HG03520 (cell line): Measurements from ENCODE around the gene PLEKHA4.

Experiments used
- ATAC-seq: cut with Tn5 transposase; IDR thresholded peaks from one replicate; pipeline ENCODE4 v1.9.1; 2021; ENCODE audit warnings: mild to moderate bottlenecking, moderate library complexity; ENCODE audit not compliant: unreplicated experiment

PLEKHA4 gene

DNA sequence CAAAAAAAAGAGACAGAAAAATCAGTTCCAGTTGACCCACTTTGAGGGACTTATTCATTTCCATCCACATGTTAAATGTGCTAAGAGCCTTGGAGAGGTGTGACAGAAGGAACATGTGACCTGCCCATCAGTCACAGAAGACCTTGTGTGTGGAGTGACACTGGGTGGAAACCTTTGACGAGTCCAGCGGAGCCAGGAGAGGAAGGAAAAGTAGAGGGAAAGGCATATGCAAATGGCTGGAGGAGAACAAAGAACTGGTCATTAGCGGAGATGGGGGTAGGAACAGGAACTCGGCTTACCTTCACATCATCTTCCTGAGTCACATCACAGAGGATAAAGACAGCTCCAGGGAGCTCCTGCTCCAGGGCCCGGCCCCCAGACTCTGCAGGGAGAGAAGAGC, 34.4 kb downstream of the PLEKHA4 start:
- ATAC-seq, result no peak

DNA sequence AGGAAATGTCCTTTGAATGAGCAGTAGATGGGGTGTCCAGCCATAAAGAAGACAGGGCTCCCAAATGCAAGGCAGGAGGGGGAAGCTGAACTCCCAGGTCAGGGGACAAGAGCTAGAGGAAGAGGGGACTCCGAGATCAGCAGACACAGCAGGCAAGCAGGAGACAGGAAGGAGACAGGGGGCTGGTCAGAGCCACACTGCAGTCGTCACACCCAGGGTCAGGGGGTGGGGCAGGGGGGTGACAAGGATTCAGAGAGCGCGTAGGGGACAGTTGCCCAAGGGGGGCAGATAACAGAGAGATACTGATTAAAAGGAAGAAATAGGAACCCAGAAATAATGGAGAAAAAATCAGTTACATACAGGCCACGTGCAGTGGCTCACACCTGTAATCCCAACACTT, 35.4 kb downstream of the PLEKHA4 start:
- no peak for ATAC-seq

DNA sequence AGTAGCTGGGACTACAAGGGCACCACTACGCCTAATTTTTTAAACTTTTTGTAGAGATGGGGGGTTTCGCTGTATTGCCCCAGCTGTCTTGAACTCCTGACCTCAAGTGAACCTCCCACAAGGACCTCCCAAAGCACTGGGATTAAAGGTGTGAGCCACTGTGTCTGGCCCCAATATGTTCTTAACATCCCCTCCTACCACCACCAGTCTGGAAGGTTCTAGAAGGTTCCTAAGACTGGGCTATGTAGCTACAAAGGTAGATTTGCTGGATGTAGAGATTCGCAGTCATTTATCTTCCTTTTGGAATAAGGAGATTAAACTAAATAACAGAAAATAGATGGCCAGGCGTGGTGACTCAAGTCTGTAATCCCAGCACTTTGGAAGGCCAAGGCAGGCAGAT, 37.5 kb downstream of the PLEKHA4 start:
- ATAC-seq, result no peak

DNA sequence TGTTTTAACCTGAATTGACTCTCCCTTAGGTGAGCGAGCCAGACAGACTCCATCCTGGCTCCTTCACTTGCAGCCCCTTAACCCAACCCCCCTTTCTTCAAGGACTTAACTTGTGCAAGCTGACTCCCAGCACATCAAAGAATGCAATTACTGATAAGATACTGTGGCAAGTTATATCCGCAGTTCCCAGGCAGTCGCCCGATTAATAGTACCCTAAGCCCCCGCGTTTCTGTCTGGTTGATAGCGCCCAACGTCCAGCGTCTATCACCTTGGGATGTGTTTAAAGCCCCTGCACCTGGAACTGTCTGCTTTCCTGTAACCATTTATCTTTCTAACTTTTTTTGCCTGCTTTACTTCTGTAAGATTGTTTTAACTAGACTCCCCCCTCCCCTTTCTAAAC, 38.3 kb downstream of the PLEKHA4 start:
- ATAC-seq, result no peak

DNA sequence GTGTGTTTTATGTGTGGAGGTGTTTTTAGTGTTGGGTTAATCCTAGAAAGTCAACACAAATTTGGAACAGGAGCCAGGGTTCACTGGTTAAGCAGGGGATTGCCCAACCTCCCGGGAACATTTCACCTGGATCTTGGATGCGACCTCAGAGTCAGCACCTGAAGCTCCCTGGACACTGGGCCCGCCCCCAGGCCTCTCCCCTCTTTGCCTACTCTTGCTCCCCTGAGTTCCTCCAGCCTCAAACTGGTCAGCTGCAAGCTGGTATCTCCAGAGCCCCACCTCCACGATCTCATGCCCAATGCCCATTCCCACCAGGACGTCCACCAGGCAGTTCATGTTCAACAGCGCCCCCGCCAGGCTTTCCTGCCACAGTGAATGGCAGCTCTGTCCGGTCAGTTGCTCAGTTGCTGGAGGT, 41.8 kb downstream of the PLEKHA4 start:
- no peak for ATAC-seq

DNA sequence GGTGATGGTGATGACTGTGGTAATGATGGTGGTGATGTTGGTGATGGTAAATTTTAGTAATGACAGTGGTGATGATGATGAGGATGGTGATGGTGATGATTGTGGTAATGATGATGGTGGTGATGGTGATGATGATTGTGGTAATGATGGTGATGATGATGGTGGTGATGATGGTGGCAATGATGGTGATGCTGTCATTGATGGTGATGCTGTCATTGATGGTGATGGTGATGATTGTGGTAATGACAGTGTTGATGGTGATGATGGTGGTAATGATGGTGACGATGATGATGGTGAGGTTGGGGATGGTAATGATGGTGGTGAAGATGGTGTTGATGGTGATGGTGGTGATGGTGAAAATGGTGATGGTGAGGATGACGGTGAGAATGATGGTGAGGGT, 45.9 kb downstream of the PLEKHA4 start:
- no peak for ATAC-seq

DNA sequence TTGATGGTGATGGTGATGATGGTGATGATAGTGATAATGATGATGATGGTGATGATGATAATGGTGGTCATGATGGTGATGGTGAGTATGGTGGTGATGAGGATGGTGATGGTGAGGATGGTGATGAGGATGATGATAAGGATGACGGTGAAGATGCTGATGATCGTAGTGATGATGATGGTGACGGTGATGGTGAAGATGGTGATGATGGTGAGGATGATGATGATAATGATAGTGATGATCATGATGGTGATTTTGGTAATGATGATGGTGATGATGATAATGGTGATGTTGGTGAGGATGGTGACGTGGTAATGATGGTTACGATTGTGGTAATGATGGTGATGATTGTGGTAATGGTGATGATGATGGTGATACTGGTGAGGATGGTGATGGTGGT, 46.8 kb downstream of the PLEKHA4 start:
- ATAC-seq, result no peak

DNA sequence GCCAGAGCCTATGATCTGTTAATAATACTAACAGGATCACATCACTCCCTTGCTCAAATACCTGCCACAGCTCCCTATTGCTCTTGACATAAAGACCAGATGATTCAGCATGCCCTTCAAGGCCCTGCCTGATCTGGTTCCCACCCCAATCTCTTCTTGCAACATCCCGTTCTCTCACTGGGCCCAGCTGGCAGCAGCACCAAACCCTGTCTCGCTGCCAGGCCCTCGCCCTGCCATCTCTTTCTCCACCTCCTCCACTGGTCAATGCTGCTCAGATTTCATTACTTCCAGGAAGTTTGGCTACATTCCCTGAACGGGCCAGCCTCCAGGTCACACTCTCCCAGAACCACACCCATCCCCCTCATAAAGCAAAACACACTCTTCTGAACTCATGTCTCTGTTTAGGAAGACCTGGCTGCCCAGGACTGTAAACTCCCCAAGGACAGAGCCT, 49.0 kb downstream of the PLEKHA4 start:
- ATAC-seq, result no peak

DNA sequence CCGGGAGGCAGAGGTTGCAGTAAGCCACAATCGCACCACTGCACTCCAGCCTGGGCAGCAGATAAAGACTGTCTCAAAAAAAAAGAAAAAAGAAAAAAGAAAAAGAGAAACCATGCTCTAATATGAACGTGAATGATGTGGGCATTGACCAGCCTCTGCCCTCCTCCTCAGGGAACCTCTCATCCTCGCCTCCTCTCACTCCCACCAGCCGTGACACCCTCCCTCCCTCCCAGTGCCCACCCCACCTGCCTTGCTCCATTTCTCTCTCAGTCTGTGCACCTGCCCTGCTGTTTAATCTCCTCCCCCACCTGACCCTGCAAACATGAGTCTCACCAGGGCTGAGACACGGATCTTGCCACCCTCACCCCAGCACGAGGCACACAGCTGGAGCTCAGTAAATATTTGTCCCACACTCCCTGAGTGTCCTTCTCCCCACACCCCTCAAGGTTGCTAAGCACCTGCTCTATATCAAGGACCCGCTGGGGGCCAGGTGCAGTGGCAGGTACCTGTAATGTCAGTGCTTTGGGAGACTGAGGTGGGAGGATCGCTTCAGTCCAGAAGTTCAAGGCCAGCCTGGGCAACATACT, 50.1 kb downstream of the PLEKHA4 start:
- no peak for ATAC-seq

DNA sequence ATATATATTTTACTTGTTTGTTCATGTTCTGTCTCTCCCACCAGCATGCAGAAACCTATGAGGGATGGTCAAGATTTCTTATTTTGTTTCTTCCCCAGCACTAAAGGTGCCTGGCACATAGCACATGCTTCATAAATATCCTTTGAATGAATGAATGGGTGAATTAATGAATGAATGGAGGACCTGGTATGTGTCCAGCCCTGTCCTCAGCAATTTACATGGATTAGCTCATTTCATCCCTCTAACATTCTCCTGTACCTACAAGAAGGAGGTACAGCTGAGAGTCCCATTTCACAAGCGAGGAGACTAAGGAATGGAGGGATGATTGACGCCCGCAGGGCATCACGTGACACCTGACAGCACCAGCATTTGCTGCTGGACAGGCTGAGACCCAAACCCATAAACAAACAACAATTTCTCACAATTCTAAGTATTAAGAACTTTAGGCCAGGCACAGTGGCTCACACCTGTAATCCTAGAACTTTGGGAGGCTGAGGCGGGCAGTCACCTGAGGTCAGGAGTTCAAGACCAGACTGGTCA, 50.8 kb downstream of the PLEKHA4 start:
- ATAC-seq, result no peak

DNA sequence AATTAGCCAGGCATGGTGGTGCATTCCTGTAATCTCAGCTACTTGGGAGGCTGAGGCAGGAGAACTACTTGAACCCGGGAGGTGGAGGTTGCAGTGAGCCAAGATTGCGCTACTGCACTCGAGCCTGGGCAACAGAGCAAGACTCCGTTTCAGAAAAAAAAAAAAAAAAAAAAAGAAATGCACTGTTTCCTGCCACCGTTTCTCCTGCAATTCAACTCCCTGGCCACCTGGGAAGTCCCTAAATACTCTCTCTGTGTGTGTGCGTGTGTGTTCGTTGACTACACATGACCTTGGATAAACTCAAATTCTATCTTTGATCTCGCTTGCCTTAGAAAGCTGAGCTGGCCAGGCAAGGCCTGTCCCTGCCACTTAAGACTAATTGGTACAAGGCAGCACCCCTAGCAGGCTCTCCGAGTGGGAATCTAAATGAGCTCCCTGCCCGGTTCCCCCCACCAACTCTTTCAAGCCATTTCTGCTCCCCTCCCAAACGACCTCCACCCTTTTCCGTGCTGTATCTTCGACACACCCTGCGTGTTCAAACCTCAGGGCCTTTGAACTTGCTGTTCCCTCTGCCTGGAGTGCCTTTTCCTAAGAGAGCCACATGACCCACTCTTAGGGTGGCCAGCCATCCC, 52.4 kb downstream of the PLEKHA4 start:
- ATAC-seq, result no peak

DNA sequence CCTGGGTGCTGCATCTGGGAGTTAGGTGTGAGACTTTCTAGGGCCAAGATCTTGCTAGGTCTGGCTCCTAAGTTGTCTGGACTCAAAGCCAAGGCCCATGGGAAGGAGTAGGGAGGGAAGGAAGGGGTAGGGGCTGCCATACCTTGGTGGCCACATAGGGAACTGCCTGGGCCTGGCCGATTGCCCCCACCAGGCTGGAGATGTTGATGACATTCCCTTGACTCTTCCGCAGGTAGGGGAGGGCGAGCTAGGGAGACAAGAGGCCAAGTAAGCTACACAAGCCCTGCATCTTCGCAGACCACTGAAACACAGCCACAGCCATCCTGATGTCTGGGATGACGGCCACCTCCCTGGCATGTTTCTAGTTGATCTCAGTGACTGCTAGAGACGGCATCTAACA, 53.5 kb downstream of the PLEKHA4 start:
- ATAC-seq, result no peak

DNA sequence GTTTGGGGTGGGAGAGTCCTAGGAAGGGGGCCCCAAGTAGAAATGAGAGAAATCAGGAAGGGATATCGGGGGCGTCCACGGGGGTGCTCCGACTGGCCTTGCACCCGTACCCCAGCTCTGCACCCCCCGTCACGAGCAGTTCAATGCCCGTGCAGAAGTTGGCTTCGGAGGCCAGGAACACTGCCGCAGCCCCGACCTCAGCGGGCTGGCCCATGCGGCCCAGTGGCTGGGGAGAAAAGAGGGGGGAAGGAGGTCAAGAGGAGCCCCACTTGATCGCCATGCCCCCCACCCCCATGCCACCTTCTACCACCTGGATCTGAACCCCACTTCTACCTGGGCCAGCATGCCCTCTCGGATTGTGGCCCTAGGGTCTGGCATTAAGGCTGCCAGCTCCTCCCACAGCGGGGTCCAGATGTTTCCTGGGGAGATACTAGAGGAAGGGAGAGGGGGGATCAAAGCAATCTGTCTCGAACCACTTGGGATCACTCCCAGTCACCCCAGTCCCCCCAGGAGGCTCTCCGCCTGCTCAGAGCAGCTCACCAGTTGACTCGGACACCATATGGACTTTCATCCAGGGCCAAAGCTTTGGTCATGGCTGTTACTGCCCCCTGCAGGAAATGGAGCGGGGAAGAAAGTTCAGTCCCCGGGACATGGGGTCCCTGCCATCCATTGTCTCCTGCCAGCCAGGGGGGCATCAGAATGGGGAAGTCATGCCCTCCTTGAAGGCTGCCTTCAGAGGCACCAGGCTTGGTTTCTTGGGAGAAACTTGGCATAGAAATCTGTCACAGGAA, 55.1 kb downstream of the PLEKHA4 start:
- ATAC-seq, result no peak

DNA sequence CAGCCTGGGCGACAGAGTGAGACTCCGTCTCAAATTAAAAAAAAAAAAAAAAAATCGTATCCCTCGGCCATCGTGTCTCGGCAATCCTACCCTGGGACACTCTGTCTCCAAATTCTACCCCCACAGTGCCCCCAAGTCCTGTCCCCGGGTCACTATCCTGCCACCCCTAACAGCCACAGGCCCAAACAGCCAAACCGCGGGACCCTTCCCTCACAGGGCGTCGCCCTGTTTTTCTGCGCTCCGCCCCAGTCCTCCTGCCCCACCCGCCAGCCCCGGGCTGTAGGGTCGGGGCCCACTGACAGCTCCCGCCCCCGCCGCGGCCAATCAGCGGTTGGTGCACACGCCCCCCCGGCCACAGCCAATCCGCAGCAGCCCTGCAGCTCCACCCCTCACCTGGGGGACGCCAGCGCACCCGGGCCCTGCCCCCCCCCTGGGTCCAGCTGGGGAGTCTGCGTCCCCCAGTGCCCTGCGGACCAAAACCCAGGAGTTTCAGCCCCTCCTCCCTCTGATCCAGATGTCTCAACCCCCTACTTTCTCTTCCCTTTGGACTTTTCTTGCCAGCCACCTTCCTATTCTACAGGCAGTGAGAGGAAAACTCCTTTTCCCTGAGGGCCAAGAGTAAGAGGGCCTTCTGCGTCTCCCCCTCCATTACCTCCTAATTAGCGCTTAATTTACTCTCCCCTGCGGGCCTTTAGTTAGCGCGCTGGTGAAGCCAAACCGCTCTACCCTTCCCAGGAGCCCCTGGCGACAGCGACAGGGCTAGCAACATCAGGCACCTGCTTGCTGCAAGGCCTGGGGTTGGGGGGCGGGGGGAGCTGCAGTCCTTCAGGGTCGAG, 56.1 kb downstream of the PLEKHA4 start:
- no peak for ATAC-seq

DNA sequence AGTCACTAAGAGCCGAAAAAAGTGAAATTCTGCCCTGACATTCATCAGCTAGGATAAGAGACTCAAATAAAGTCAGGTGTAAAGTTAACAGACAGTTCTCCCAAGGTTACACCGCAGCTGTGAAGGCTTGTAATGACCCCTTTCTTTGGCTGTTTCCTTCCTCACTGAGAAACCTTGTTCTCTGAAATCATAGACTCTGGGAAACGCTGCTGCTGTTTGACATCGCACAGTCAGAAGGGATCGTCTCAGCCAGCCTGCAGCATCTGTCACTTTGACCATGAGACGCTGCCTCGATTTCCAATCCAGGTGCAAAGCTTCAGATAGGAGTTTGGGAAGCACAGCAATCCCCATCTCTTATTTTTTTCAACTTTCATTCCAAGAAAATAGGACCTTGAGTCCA, 58.3 kb downstream of the PLEKHA4 start:
- ATAC-seq, result no peak

DNA sequence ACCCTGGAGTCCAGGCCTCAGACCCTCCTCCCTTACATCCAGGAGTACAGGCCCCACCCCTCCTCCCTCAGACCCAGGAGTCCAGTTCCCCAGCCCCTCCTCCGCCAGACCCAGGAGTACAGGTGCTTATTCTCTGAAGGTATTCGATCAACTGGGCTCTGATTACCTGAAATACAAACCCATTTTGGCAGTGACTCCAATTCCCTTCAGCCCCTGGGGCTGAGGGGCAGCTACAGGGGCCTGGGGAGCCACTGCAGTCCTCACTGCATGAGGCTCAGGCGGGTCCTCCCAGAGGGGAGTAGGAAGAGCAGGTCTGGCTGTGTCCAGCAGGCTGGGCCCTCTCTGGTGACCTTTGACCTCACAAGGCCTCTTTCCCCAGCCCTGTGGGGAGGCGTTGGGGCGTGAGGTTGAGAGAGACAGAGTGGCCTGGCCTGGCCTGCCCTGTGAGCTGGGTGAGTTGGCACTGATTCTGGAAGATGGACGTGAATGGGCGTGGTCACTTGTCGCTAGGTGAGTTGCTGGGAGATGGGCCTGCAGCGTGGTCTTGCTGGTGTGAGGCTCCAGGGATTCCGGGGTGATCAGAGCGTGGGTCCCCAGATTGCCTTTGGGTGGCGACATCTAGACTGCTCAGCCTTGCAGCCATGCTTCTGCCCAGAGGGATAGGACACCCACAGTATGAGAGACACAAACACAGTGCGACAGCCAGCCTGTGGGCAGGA, 60.7 kb downstream of the PLEKHA4 start:
- no peak for ATAC-seq

DNA sequence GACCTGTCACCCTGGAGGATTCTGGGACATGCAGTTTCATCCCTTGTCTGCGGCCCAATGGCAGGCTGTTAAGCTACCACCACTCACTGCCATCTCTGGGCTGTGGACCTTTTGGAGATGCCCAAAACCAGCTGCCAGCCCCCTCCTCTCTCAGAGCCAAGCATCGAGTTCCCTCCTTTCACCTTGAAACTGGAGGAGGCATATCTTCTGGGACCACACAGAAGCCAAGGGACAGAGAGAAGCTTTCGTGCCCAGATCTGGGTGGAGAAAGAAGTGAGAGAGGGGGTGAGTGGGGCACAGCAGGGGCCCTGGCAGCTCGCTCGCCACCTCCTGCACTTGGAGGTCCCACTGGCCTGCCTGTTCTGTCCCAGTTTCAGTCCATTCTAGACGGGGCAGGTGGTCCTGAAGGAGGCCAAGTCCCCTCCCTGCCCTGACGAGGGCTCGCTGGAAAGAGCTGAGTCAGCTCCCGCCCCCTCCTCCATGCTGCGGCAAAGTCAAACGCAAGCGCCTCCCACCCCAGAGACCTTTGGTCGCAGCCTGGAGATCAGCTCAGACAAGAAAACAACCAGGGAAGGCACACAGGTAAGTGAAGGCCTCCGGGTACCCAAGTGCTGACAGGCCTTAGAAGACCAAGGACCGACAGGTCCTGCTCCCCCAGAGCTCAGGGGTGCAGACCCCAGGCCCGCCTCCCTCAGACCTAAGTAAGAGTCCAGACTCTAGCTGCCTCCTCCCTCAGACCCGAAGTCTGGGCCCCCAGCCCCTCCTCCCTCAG, 61.4 kb downstream of the PLEKHA4 start:
- ATAC-seq, result no peak

DNA sequence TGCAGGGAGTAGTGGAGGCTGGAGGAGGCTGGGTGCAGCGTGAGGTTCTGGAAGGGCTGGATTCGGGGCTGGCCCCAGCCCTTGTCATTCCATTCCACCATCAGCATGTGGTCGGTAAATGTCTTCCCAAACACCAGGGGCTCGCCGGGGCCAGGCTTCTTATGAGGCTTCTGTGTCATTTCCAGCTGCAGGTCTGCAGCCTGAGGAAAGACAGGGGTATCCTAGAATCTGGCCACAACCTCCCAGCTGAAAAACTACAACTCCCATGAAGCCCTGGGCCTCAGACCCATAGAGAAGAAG, 61.9 kb downstream of the PLEKHA4 start:
- no peak for ATAC-seq

DNA sequence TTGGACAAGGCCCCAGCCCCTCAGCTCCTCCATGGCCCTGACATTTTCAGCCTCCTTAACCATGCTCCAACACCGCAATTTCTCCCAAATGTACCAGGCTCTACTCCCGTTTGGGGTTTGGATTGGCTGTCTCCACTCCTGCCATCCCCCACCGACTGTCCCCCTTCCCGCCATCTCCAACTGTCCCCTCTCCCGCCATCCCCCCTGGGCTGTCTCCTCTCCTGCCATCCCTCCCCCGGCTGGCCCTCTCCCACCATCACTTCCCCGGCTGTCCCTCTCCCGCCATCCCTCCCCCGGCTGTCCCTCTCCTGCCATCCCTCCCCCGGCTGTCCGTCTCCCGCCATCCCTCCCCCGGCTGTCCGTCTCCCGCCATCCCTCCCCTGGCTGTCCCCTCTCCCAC, 63.0 kb downstream of the PLEKHA4 start:
- ATAC-seq, result no peak

DNA sequence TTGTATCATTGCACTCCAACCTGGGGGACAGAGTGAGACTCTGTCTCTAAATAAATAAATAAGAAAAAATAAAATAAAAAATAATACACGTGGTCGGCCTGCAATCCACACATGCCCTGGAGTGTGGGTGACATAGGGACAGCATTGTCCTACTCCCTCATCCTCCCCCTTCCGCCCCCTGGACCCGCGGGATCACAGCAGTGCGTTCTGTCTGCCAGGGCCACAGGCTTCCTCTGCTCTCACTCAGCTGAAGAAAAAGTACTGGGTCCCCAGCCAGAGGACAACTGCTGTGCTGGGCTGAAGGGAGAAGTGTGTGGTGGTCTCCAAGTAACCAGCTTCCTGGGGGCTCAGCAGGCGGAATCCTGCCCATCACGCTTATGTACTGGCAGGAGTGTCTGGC, 63.9 kb downstream of the PLEKHA4 start:
- no peak for ATAC-seq
